Measurements from ENCODE around the gene SLC25A26.
"Not testable (repeated sequence)": the region's sequence is repeated elsewhere in the genome, so short reads cannot be mapped to it uniquely, and the experiment has no call there.

The SLC25A26 gene

GRCh38 chr3:66220602-66221377 is at the start of gene SLC25A26:
Gene SLC25A26, plus strand, starts transcription at chr3:66221001. Its CDS starts 94 bp downstream, at chr3:66221095.
- peak; percentile 97 for DNase-seq

GRCh38 chr3:66172394-66172793 is 48.4 kb upstream of the SLC25A26 start:
- no peak for DNase-seq

- DNase-seq: no peak
Measured at GRCh38 chr3:66177026-66177425, 43.8 kb upstream of the SLC25A26 start.

GRCh38 chr3:66178206-66178605 is 42.6 kb upstream of the SLC25A26 start:
- no peak for DNase-seq

- no peak for DNase-seq
Measured at GRCh38 chr3:66179793-66180192, 41.0 kb upstream of the SLC25A26 start.

- DNase-seq: no peak
Measured at GRCh38 chr3:66181764-66182163, 39.0 kb upstream of the SLC25A26 start.

GRCh38 chr3:66182246-66182645 is 38.6 kb upstream of the SLC25A26 start:
- no peak for DNase-seq

- DNase-seq: no peak
Measured at GRCh38 chr3:66186545-66186944, 34.3 kb upstream of the SLC25A26 start.

GRCh38 chr3:66195347-66195783 is 25.4 kb upstream of the SLC25A26 start:
- peak; percentile 14 for DNase-seq

- DNase-seq: peak; percentile 3
Measured at GRCh38 chr3:66196633-66197032, 24.2 kb upstream of the SLC25A26 start.

- no peak for DNase-seq
Measured at GRCh38 chr3:66198437-66199088, 22.2 kb upstream of the SLC25A26 start.

- DNase-seq: no peak
Measured at GRCh38 chr3:66199089-66199473, 21.7 kb upstream of the SLC25A26 start.

GRCh38 chr3:66200147-66200546 is 20.7 kb upstream of the SLC25A26 start:
- no peak for DNase-seq

GRCh38 chr3:66200786-66201185 is 20.0 kb upstream of the SLC25A26 start:
- no peak for DNase-seq

- no peak for DNase-seq
Measured at GRCh38 chr3:66203275-66203674, 17.5 kb upstream of the SLC25A26 start.

- no peak for DNase-seq
Measured at GRCh38 chr3:66206806-66207205, 14.0 kb upstream of the SLC25A26 start.

- DNase-seq: no peak
Measured at GRCh38 chr3:66208189-66208588, 12.6 kb upstream of the SLC25A26 start.

- DNase-seq: no peak
Measured at GRCh38 chr3:66210687-66211295, 10.0 kb upstream of the SLC25A26 start.

- DNase-seq: no peak
Measured at GRCh38 chr3:66211779-66212178, 9.0 kb upstream of the SLC25A26 start.

- DNase-seq: no peak
Measured at GRCh38 chr3:66215106-66215505, 5.7 kb upstream of the SLC25A26 start.

- no peak for DNase-seq
Measured at GRCh38 chr3:66220066-66220465, 735 bp upstream of the SLC25A26 start.

GRCh38 chr3:66224220-66224619 is 3.4 kb downstream of the SLC25A26 start:
- no peak for DNase-seq

GRCh38 chr3:66226093-66226492 is 5.3 kb downstream of the SLC25A26 start:
- DNase-seq: not testable (repeated sequence)

GRCh38 chr3:66227051-66227450 is 6.2 kb downstream of the SLC25A26 start:
- DNase-seq: no peak
